HCT116 (cell line): ENCODE results near the gene ZBTB16. TPM values are rescaled to one million over a fixed set of nuclear protein-coding genes. Genes with fewer than 3 reads are reported as not detected.

Source experiments
- ATAC-seq: fragments of 200-7000 bp; cut with Tn5 transposase; 2 replicates; pipeline ENCODE4 v1.9.1; 2020; ENCODE audit warnings: mild to moderate bottlenecking, moderate library complexity
- BruUV-seq: library from RNA; stranded (reverse); fragments of 400-500 nt; replicated peaks from 2 replicates; lab custom pipeline; 2021; lab: Mats Ljungman, UMichigan
- CTCF ChIA-PET: fragments of 300-600 bp; sonication (Branson Sonifier 250); formaldehyde crosslinking; loops from one replicate; lab custom pipeline; 2021; ENCODE audit warnings: antibody characterized with exemption; lab: Charles Lee
- POLR2A ChIA-PET: fragments of 300-600, 350-600 bp; sonication (Branson Sonifier 250); formaldehyde crosslinking; loops from one replicate; lab custom pipeline; 2021; ENCODE audit warnings: antibody characterized with exemption; lab: Charles Lee
- RAD21 ChIA-PET, 2 experiments: fragments of 300-600 bp; sonication (Branson Sonifier 250); formaldehyde crosslinking; loops; one replicate each; lab custom pipeline; 2023; ENCODE audit warnings: low total read pairs in 2 of 2; ENCODE audit not compliant: uncharacterized antibody in 2 of 2, unreplicated experiment in 2 of 2, low non-redundant PET in 1 of 2; lab: Charles Lee
- DNase-seq: peaks from one replicate; pipeline ENCODE4 v3.0.0-alpha.2; 2010; ENCODE audit warnings: low read depth, low spot score
- H2AFZ ChIP-seq: fragments of 200-600 bp; shearing (Covaris generic), sonication (generic); 2 replicates; pipeline ENCODE4 v1.6.1; 2017; ENCODE audit warnings: low read depth, mixed run types, mixed read lengths, antibody characterized with exemption, low read length; ENCODE audit not compliant: poor library complexity, severe bottlenecking
- H3K27ac ChIP-seq: 2 replicates; pipeline ENCODE4 v1.5.1; 2012; ENCODE audit warnings: low read depth, low read length
- H3K27me3 ChIP-seq: fragments of 200-600 bp; sonication (generic); 2 replicates; pipeline ENCODE4 v1.6.1; 2016; ENCODE audit warnings: mixed run types, low read length, mixed read lengths; ENCODE audit not compliant: insufficient read depth
- H3K36me3 ChIP-seq, 2 experiments: fragments of 200-500 bp in 1 of 2; fragments of 200-600 bp in 1 of 2; sonication (Bioruptor generic) in 1 of 2; sonication (generic) in 1 of 2; 2 replicates each; pipeline versions ENCODE4 v1.5.1 to v1.6.1; 2014 to 2016; ENCODE audit warnings: low read length in 2 of 2, inconsistent platforms in 1 of 2, mixed read lengths in 1 of 2, mixed run types in 1 of 2; ENCODE audit not compliant: insufficient read depth in 2 of 2, control insufficient read depth in 1 of 2
- H3K4me1 ChIP-seq, 2 experiments: fragments of 200-600 bp in 1 of 2; sonication (generic) in 1 of 2; 2 replicates each; pipeline versions ENCODE4 v1.5.1 to v1.6.1; 2012 to 2017; ENCODE audit warnings: low read length in 2 of 2, inconsistent platforms in 1 of 2, mild to moderate bottlenecking in 1 of 2, mixed read lengths in 1 of 2, mixed run types in 1 of 2, moderate library complexity in 1 of 2; ENCODE audit not compliant: insufficient read depth in 2 of 2, control insufficient read depth in 1 of 2
- H3K4me2 ChIP-seq: fragments of 200-600 bp; sonication (generic); 2 replicates; pipeline ENCODE4 v1.6.1; 2017; ENCODE audit warnings: mixed run types, low read length, mixed read lengths
- H3K4me3 ChIP-seq, 2 experiments: fragments of 200-600 bp in 1 of 2; sonication (generic) in 1 of 2; replicated peaks in 1 of 2; 2 replicates each; pipeline ENCODE4 v1.5.1; 2011 to 2016; ENCODE audit warnings: low read length in 2 of 2, control low read depth in 1 of 2, low read depth in 1 of 2, mild to moderate bottlenecking in 1 of 2, mixed read lengths in 1 of 2, mixed run types in 1 of 2
- H3K79me2 ChIP-seq: fragments of 200-600 bp; sonication (generic); 2 replicates; pipeline ENCODE4 v1.6.1; 2017; ENCODE audit warnings: mild to moderate bottlenecking, mixed run types, low read length, moderate library complexity, mixed read lengths; ENCODE audit not compliant: insufficient read depth
- H3K9ac ChIP-seq: fragments of 200-600 bp; sonication (generic); 2 replicates; pipeline ENCODE4 v1.6.1; 2016; ENCODE audit warnings: low read length, mixed read lengths
- H3K9me2 ChIP-seq: fragments of 200-600 bp; sonication (generic), shearing (Covaris generic); 2 replicates; pipeline ENCODE4 v1.6.1; 2017; ENCODE audit warnings: mixed run types, mild to moderate bottlenecking, moderate library complexity; ENCODE audit not compliant: insufficient read depth
- H3K9me3 ChIP-seq, 2 experiments: fragments of 200-500 bp in 1 of 2; fragments of 200-600 bp in 1 of 2; sonication (Bioruptor generic) in 1 of 2; sonication (generic) in 1 of 2; 2 replicates each; pipeline ENCODE4 v1.6.1; 2014 to 2017; ENCODE audit warnings: low read length in 2 of 2, mixed read lengths in 2 of 2, inconsistent platforms in 1 of 2, low read depth in 1 of 2, mild to moderate bottlenecking in 1 of 2, mixed run types in 1 of 2, moderate library complexity in 1 of 2; ENCODE audit not compliant: control insufficient read depth in 1 of 2, insufficient read depth in 1 of 2
- H4K20me1 ChIP-seq: fragments of 200-600 bp; sonication (generic), shearing (Covaris generic); 2 replicates; pipeline ENCODE4 v1.6.1; 2017; ENCODE audit warnings: mixed run types, mild to moderate bottlenecking, moderate library complexity; ENCODE audit not compliant: insufficient read depth
- ATF3 ChIP-seq: IDR thresholded peaks from 2 replicates; pipeline ENCODE4 v1.6.1; 2012
- CEBPB ChIP-seq: IDR thresholded peaks from 2 replicates; pipeline ENCODE4 v1.6.1; 2012; ENCODE audit warnings: low read depth
- EGR1 ChIP-seq: IDR thresholded peaks from 2 replicates; pipeline ENCODE4 v1.6.1; 2012; ENCODE audit warnings: low read depth
- ELF1 ChIP-seq: IDR thresholded peaks from 2 replicates; pipeline ENCODE4 v1.6.1; 2012; ENCODE audit warnings: low read depth, borderline replicate concordance
- FOSL1 ChIP-seq: IDR thresholded peaks from 2 replicates; pipeline ENCODE4 v1.6.1; 2012; ENCODE audit warnings: low read depth
- MAX ChIP-seq: IDR thresholded peaks from 2 replicates; pipeline ENCODE4 v1.6.1; 2012
- POLR2A ChIP-seq: IDR thresholded peaks from 2 replicates; pipeline ENCODE4 v1.7.0; 2011; ENCODE audit warnings: borderline replicate concordance; ENCODE audit not compliant: insufficient read depth, insufficient read length; ENCODE audit errors: extremely low read depth
- POLR2AphosphoS5 ChIP-seq: IDR thresholded peaks from 2 replicates; pipeline ENCODE4 v1.6.1; 2011; ENCODE audit warnings: mild to moderate bottlenecking, low read depth, low read length, moderate library complexity
- RAD21 ChIP-seq: IDR thresholded peaks from 2 replicates; pipeline ENCODE4 v1.6.1; 2012; ENCODE audit warnings: low read depth, mild to moderate bottlenecking
- REST ChIP-seq: IDR thresholded peaks from 2 replicates; pipeline ENCODE4 v1.6.1; 2012; ENCODE audit warnings: low read depth
- SIN3A ChIP-seq: IDR thresholded peaks from 2 replicates; pipeline ENCODE4 v1.6.1; 2012; ENCODE audit warnings: low read depth
- SRF ChIP-seq: IDR thresholded peaks from 2 replicates; pipeline ENCODE4 v1.6.1; 2012; ENCODE audit warnings: low read depth
- TCF7L2 ChIP-seq: IDR thresholded peaks from 2 replicates; pipeline ENCODE4 v1.7.0; 2011; ENCODE audit warnings: borderline replicate concordance, inconsistent platforms; ENCODE audit not compliant: insufficient read depth, insufficient read length; ENCODE audit errors: extremely low read depth
- ZBTB33 ChIP-seq: IDR thresholded peaks from 2 replicates; pipeline ENCODE4 v1.6.1; 2011; ENCODE audit warnings: mild to moderate bottlenecking, low read length, moderate library complexity; ENCODE audit not compliant: insufficient replicate concordance; ENCODE audit errors: extremely low read depth
- ZFX ChIP-seq: fragments of 450-650 bp; IDR thresholded peaks from 2 replicates; pipeline ENCODE4 v1.6.1; 2017
- ZNF274 ChIP-seq: fragments of 200-500 bp; sonication (Bioruptor generic); IDR thresholded peaks from 2 replicates; pipeline ENCODE4 v1.6.1; 2014; ENCODE audit warnings: mild to moderate bottlenecking, low read depth, low read length, inconsistent platforms
- intact Hi-C: fragments of 100-400 bp; cut with micrococcal nuclease; formaldehyde crosslinking; loops from 2 replicates; pipeline ENCODE4 v1.10.0; 2022
- total RNA-seq: library from RNA; stranded (reverse); gene quantifications from one replicate; pipeline ENCODE4 v1.2.1, GENCODE V29; 2021; ENCODE audit not compliant: unreplicated experiment
- TF ChIP-seq, protein P1 (sequence below), 3 experiments: fragments of 200-600 bp in 1 of 3; sonication (generic) in 1 of 3; IDR thresholded peaks in 2 of 3; conservative IDR thresholded peaks in 1 of 3; 2 replicates each; pipeline ENCODE4 v1.5.1; 2012 to 2017; ENCODE audit warnings: low read depth in 2 of 3, low read length in 2 of 3, antibody characterized with exemption in 1 of 3, borderline replicate concordance in 1 of 3, control low read depth in 1 of 3, mild to moderate bottlenecking in 1 of 3, mixed read lengths in 1 of 3, mixed run types in 1 of 3, moderate library complexity in 1 of 3; ENCODE audit not compliant: insufficient read depth in 1 of 3

ZBTB16 gene
- total RNA-seq, 1 experiment from 2014 or later: 0.30 TPM

- H3K9me3 ChIP-seq: peaks cover 0 to 4% of the 10 kb centered on the region in 2 experiments; a peak in 1 of 4 replicates
- no peaks in the 10 kb centered on the region for H3K9me2 ChIP-seq
- H3K4me2 ChIP-seq: no peak overlapping the region
- RAD21 ChIA-PET: no interaction called here
- ATAC-seq: no peak
- no peak overlapping the region for H3K9ac ChIP-seq
- H3K79me2 ChIP-seq: no peaks in the 10 kb centered on the region
- H3K36me3 ChIP-seq: no peaks in the 10 kb centered on the region
- CTCF ChIA-PET: interaction anchor here (1.8 kb wide), 1 partner anchor 298 kb away, joined by 5 read pairs; no protein-coding TSS in a partner anchor
- H3K4me3 ChIP-seq: no peak overlapping the region
- 0 out of 2 replicates have a peak, but pooled peaks cover 2% of the 10 kb centered on the region for H3K27me3 ChIP-seq
- H3K4me1 ChIP-seq: no peaks in the 10 kb centered on the region
- no peak overlapping the region for H2AFZ ChIP-seq
- intact Hi-C loops: no loop called here
- POLR2A ChIA-PET: no interaction called here
- no peak for TF ChIP-seq ZBTB33
- no peak for TF ChIP-seq ZFX
- no peak for TF ChIP-seq SRF
- TF ChIP-seq, protein P1, sequence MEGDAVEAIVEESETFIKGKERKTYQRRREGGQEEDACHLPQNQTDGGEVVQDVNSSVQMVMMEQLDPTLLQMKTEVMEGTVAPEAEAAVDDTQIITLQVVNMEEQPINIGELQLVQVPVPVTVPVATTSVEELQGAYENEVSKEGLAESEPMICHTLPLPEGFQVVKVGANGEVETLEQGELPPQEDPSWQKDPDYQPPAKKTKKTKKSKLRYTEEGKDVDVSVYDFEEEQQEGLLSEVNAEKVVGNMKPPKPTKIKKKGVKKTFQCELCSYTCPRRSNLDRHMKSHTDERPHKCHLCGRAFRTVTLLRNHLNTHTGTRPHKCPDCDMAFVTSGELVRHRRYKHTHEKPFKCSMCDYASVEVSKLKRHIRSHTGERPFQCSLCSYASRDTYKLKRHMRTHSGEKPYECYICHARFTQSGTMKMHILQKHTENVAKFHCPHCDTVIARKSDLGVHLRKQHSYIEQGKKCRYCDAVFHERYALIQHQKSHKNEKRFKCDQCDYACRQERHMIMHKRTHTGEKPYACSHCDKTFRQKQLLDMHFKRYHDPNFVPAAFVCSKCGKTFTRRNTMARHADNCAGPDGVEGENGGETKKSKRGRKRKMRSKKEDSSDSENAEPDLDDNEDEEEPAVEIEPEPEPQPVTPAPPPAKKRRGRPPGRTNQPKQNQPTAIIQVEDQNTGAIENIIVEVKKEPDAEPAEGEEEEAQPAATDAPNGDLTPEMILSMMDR (IDR thresholded peaks at IDR 0.05 in 2 of 3, conservative IDR thresholded peaks at IDR 0.05 in 1 of 3; ENCODE audit: borderline replicate concordance in 1 of 3, insufficient read depth in 1 of 3, low read depth in 2 of 3, low read length in 2 of 3): no peak
- no peak for TF ChIP-seq ZNF274
- no peak for TF ChIP-seq EGR1
- no peak for TF ChIP-seq POLR2AphosphoS5
- no peak for TF ChIP-seq TCF7L2
- TF ChIP-seq RAD21: no peak
- no peak for TF ChIP-seq ELF1
- no peak for TF ChIP-seq CEBPB
- no peak for TF ChIP-seq REST
- no peak for TF ChIP-seq ATF3
- no peak for TF ChIP-seq POLR2A
- no peak for TF ChIP-seq FOSL1
- no peak for TF ChIP-seq MAX
- TF ChIP-seq SIN3A: no peak
- TF ChIP-seq, all 23 proteins: peak for 0
- BruUV-seq: no TSS peak
- no peak for DNase-seq
- H3K27ac ChIP-seq: no peak overlapping the region
- H4K20me1 ChIP-seq: no peaks in the 10 kb centered on the region
Observed at GRCh38 chr11:114193730-114194679, 134.5 kb downstream of the ZBTB16 start.
